OCI-LY1 (cell line): Measurements from ENCODE around the gene SDC4.

Source experiments
- H2AFZ ChIP-seq: fragments of 200-600 bp; sonication (generic), shearing (Covaris generic); 2 replicates; pipeline ENCODE4 v1.6.0; 2014; ENCODE audit warnings: antibody characterized with exemption, mild to moderate bottlenecking, low read length
- H3F3A ChIP-seq: fragments of 200-600 bp; sonication (generic), shearing (Covaris generic); 2 replicates; pipeline ENCODE4 v1.6.0; 2014; ENCODE audit warnings: mild to moderate bottlenecking, antibody characterized with exemption, low read length, moderate library complexity; ENCODE audit not compliant: insufficient read depth
- H3K27ac ChIP-seq: fragments of 200-600 bp; sonication (generic); 2 replicates; pipeline ENCODE4 v1.5.1; 2014; ENCODE audit warnings: low read length, mixed run types, mild to moderate bottlenecking, low read depth; ENCODE audit not compliant: poor library complexity, severe bottlenecking
- H3K27me3 ChIP-seq: fragments of 200-600 bp; sonication (generic); 2 replicates; pipeline ENCODE4 v1.6.0; 2014; ENCODE audit warnings: antibody characterized with exemption, mild to moderate bottlenecking, low read length, moderate library complexity; ENCODE audit not compliant: insufficient read depth
- H3K36me3 ChIP-seq: fragments of 200-600 bp; sonication (generic); 2 replicates; pipeline ENCODE4 v1.6.1; 2014; ENCODE audit warnings: mild to moderate bottlenecking, antibody characterized with exemption, low read length, moderate library complexity, mixed read lengths; ENCODE audit not compliant: insufficient read depth
- H3K4me1 ChIP-seq: fragments of 200-600 bp; sonication (generic); 2 replicates; pipeline ENCODE4 v1.5.1; 2014; ENCODE audit warnings: mild to moderate bottlenecking, low read length, moderate library complexity; ENCODE audit not compliant: insufficient read depth, severe bottlenecking
- H3K4me2 ChIP-seq: fragments of 200-600 bp; sonication (generic), shearing (Covaris generic); 2 replicates; pipeline ENCODE4 v1.6.1; 2014; ENCODE audit warnings: low read length
- H3K4me3 ChIP-seq: fragments of 200-600 bp; sonication (generic); 2 replicates; pipeline ENCODE4 v1.5.1; 2014; ENCODE audit warnings: low read length, low read depth, mild to moderate bottlenecking, mixed read lengths; ENCODE audit not compliant: poor library complexity, severe bottlenecking
- H3K79me2 ChIP-seq: fragments of 200-600 bp; shearing (Covaris generic); 2 replicates; pipeline ENCODE4 v1.6.1; 2016; ENCODE audit warnings: mixed run types, low read length, mixed read lengths; ENCODE audit not compliant: insufficient read depth
- H3K9ac ChIP-seq: fragments of 200-600 bp; sonication (generic), shearing (Covaris generic); 2 replicates; pipeline ENCODE4 v1.6.1; 2014; ENCODE audit warnings: mild to moderate bottlenecking, low read length, mixed read lengths
- H3K9me2 ChIP-seq: fragments of 200-600 bp; sonication (generic), shearing (Covaris generic); 2 replicates; pipeline ENCODE4 v1.6.1; 2014; ENCODE audit warnings: low read depth, mild to moderate bottlenecking, low read length, mixed read lengths
- H3K9me3 ChIP-seq: fragments of 200-600 bp; shearing (Covaris generic); 2 replicates; pipeline ENCODE4 v1.6.1; 2014; ENCODE audit warnings: low read length, mixed read lengths
- H4K20me1 ChIP-seq: fragments of 200-600 bp; sonication (generic), shearing (Covaris generic); 2 replicates; pipeline ENCODE4 v1.6.0; 2016; ENCODE audit warnings: mild to moderate bottlenecking, low read length; ENCODE audit not compliant: insufficient read depth
- CTCF ChIP-seq: fragments of 200-600 bp; sonication (generic), shearing (Covaris generic); IDR thresholded peaks from 2 replicates; pipeline ENCODE4 v1.5.1; 2017; ENCODE audit warnings: mild to moderate bottlenecking, antibody characterized with exemption, low read length, moderate library complexity, mixed read lengths
- EZH2 ChIP-seq: fragments of 200-600 bp; sonication (generic), shearing (Covaris generic); IDR thresholded peaks from 2 replicates; pipeline ENCODE4 v1.8.0; 2017; ENCODE audit warnings: borderline replicate concordance, mixed run types, mild to moderate bottlenecking, antibody characterized with exemption, low read length, moderate library complexity, mixed read lengths

SDC4 gene

GRCh38 chr20:45282700-45283550 is 65.3 kb downstream of the SDC4 start:
- Histone ChIP-seq H3F3A (no peaks in the 10 kb centered on the region), H3K9ac (no peak overlapping the region), H3K4me1 (no peaks in the 10 kb centered on the region), H3K4me2 (no peak overlapping the region), H3K9me2 (no peaks in the 10 kb centered on the region), H3K27me3 (0 out of 2 replicates have a peak, but pooled peaks cover 4% of the 10 kb centered on the region), H3K36me3 (no peaks in the 10 kb centered on the region), H3K4me3 (no peak overlapping the region), H4K20me1 (no peaks in the 10 kb centered on the region), H3K79me2 (no peaks in the 10 kb centered on the region), H3K27ac (no peak overlapping the region), H3K9me3 (no peaks in the 10 kb centered on the region), H2AFZ (no peak overlapping the region)
- TF ChIP-seq CTCF (no peak), EZH2 (no peak)

- H3K4me3 ChIP-seq: no peak overlapping the region
- no peak overlapping the region for H3K9ac ChIP-seq
- no peaks in the 10 kb centered on the region for H3F3A ChIP-seq
- H3K27ac ChIP-seq: no peak overlapping the region
- H3K9me2 ChIP-seq: no peaks in the 10 kb centered on the region
- H3K4me1 ChIP-seq: no peaks in the 10 kb centered on the region
- H3K79me2 ChIP-seq: no peaks in the 10 kb centered on the region
- no peaks in the 10 kb centered on the region for H4K20me1 ChIP-seq
- TF ChIP-seq CTCF (no peak), EZH2 (no peak)
- H3K4me2 ChIP-seq: no peak overlapping the region
- no peak overlapping the region for H2AFZ ChIP-seq
- H3K27me3 ChIP-seq: no peaks in the 10 kb centered on the region
- no peaks in the 10 kb centered on the region for H3K9me3 ChIP-seq
- no peaks in the 10 kb centered on the region for H3K36me3 ChIP-seq
Measured at GRCh38 chr20:45279992-45280391, 68.2 kb downstream of the SDC4 start.

DNA sequence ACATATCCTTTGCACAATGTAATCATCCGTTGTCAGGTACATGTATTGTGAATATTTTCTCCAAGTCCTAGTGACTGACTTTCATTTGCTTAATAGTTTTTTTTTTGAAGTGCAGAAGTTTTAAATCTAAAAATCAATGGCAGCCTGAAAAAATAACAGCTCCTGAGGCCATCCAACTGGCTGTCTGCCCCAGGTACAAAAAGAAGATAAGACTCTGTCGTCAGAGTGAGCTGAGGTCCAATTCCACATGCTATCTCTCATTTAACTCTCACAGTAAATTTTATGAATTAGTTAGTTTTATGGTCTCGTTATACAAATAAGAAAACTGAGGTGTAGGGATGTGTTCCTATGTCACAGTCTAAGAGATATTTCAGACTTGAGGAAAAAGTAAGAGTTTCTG is 72.9 kb downstream of the SDC4 start:
- no peak overlapping the region for H2AFZ ChIP-seq
- no peaks in the 10 kb centered on the region for H3K27me3 ChIP-seq
- TF ChIP-seq CTCF: no peak
- TF ChIP-seq EZH2: no peak
- no peaks in the 10 kb centered on the region for H3K79me2 ChIP-seq
- H3K9ac ChIP-seq: no peak overlapping the region
- H3K36me3 ChIP-seq: no peaks in the 10 kb centered on the region
- H3K4me2 ChIP-seq: no peak overlapping the region
- H3K9me2 ChIP-seq: no peaks in the 10 kb centered on the region
- no peaks in the 10 kb centered on the region for H4K20me1 ChIP-seq
- H3K4me1 ChIP-seq: no peaks in the 10 kb centered on the region
- H3K9me3 ChIP-seq: no peaks in the 10 kb centered on the region
- no peaks in the 10 kb centered on the region for H3F3A ChIP-seq
- no peak overlapping the region for H3K4me3 ChIP-seq
- H3K27ac ChIP-seq: no peak overlapping the region
